SU-DHL-6 (cell line): Measurements from ENCODE around the gene PRMT1.

Experiments used
- CTCF ChIP-seq: fragments of 200-600 bp; sonication (generic); IDR thresholded peaks from one replicate; pipeline ENCODE4 v1.5.1; 2017; ENCODE audit warnings: antibody characterized with exemption, mild to moderate bottlenecking, low read length, moderate library complexity; ENCODE audit not compliant: insufficient read depth, poor library complexity, severe bottlenecking
- EZH2phosphoT487 ChIP-seq: fragments of 200-600 bp; sonication (generic), shearing (Covaris generic); conservative IDR thresholded peaks from 2 replicates; pipeline ENCODE4 v1.6.1; 2018; ENCODE audit warnings: mild to moderate bottlenecking, antibody characterized with exemption, low read length, moderate library complexity, mixed read lengths

GRCh38 chr19:49631014-49631588 is 46.0 kb upstream of the PRMT1 start:
- TF ChIP-seq CTCF (no peak), EZH2phosphoT487 (no peak)
